ENCODE results near the gene FILIP1L. TPM values are rescaled to one million over a fixed set of nuclear protein-coding genes. Genes with fewer than 3 reads are reported as not detected.
"Not testable (repeated sequence)": the region's sequence is repeated elsewhere in the genome, so short reads cannot be mapped to it uniquely, and the experiment has no call there.

FILIP1L gene
- total RNA-seq, 1 donor from 2014 or later, result 29.2 TPM

DNA sequence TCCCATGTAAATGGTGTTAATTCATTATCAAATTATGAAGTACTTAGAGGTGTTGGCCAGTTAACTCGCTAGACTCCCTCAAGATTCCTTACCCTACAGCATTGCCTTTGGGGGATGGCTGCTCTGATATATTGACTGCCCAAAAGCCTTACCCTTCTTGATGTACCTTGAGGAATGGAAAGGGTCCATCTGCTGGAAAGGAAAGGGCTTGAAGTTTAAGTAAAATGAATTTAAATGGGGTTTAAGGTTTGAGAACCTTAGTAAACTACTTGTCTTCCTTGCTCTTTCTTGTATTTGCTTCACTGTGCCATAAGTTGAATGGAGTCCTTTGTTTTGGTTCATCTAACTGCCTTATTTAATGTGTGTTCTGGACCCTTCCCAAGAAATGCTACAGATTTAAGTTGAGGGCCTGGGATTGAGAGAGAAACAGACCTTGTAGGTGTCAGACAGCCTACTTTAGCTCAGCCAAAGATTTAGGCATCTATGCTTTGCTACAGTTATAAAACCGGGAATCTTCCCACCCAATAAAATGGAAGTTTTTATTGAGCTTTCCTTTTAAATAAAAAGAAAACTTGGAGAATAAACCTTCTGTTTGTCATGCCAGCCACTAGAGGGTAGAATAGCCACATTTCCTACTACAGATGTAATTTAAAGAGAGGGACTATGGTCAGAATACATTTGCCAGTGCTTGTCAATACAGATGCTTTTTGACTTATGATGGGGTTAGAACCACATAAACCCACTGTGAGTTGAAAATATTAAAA, 271.3 kb downstream of the FILIP1L start:
- Histone ChIP-seq H3K4me1 (ENCODE audit: control insufficient read depth in 3 of 3, insufficient read depth in 3 of 3, low read length in 3 of 3) (peaks cover 9 to 19% (median 10%) of the 10 kb centered on the region in 3 donors), H3K4me3 (ENCODE audit: low read length in 3 of 3) (no peak overlapping the region), H3K36me3 (ENCODE audit: control insufficient read depth in 3 of 3, insufficient read depth in 3 of 3, low read length in 3 of 3) (peaks cover 0 to 2% (median 0%) of the 10 kb centered on the region in 3 donors), H3K27me3 (ENCODE audit: control insufficient read depth in 3 of 3, insufficient read depth in 3 of 3, low read length in 3 of 3) (no peaks in the 10 kb centered on the region), H3K9me3 (ENCODE audit: control insufficient read depth in 3 of 3, low read length in 3 of 3) (no peaks in the 10 kb centered on the region), H3K9ac (ENCODE audit: low read depth in 1 of 3, low read length in 3 of 3) (peak overlapping the region in 1 of 3 donors; percentile 10), H3K27ac (ENCODE audit: low read depth, low read length) (peak overlapping the region; percentile 61)

DNA sequence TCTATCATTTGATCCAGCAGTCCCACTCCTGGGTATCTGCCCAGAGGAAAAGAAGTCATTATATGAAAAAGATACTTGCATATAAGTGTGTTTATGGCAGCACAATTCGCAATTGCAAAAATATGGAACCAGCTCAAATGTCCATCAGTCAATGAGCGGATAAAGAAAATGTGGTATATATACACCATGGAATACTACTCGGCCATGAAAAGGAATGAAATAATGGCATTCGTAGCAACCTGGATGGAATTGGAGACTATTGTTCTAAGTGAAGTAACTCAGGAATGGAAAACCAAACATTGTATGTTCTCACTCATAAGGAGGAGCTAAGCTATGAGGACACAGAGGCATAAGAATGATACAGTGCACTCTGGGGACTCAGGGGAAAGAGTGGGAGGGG, 272.4 kb downstream of the FILIP1L start:
- H3K27ac ChIP-seq (ENCODE audit: low read depth, low read length); H3K9me3 ChIP-seq (ENCODE audit: control insufficient read depth in 3 of 3, low read length in 3 of 3); H3K4me3 ChIP-seq (ENCODE audit: low read length in 3 of 3); H3K36me3 ChIP-seq (ENCODE audit: control insufficient read depth in 3 of 3, insufficient read depth in 3 of 3, low read length in 3 of 3); H3K9ac ChIP-seq (ENCODE audit: low read depth in 1 of 3, low read length in 3 of 3); H3K27me3 ChIP-seq (ENCODE audit: control insufficient read depth in 3 of 3, insufficient read depth in 3 of 3, low read length in 3 of 3): not testable (repeated sequence)
- H3K4me1 ChIP-seq (ENCODE audit: control insufficient read depth in 3 of 3, insufficient read depth in 3 of 3, low read length in 3 of 3), result peaks cover 8 to 18% (median 9%) of the 10 kb centered on the region in 3 donors

DNA sequence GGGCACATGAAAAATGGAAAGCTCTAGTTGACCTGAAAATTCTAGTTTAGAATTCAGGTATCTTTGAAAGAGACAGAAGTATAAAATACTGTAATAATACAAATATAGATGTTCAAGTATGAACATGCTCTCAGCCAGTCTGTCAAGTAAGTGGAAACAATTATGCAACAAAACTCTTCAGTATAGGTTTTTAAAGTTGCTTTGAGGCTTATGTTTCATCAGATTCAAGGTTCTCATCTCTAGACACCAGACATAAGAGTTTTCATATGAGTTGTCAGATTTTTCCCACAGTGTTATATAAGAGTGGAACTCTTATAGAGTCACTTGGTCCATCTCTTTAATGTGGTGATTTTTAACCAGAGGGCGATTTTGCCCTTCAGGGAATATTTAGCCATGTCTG, 274.7 kb downstream of the FILIP1L start:
- no peak overlapping the region for H3K4me3 ChIP-seq (ENCODE audit: low read length in 3 of 3)
- peaks cover 5 to 8% (median 8%) of the 10 kb centered on the region in 3 donors for H3K4me1 ChIP-seq (ENCODE audit: control insufficient read depth in 3 of 3, insufficient read depth in 3 of 3, low read length in 3 of 3)
- H3K36me3 ChIP-seq (ENCODE audit: control insufficient read depth in 3 of 3, insufficient read depth in 3 of 3, low read length in 3 of 3), result no peaks in the 10 kb centered on the region
- no peaks in the 10 kb centered on the region for H3K27me3 ChIP-seq (ENCODE audit: control insufficient read depth in 3 of 3, insufficient read depth in 3 of 3, low read length in 3 of 3)
- no peak overlapping the region for H3K9ac ChIP-seq (ENCODE audit: low read depth in 1 of 3, low read length in 3 of 3)
- no peaks in the 10 kb centered on the region for H3K9me3 ChIP-seq (ENCODE audit: control insufficient read depth in 3 of 3, low read length in 3 of 3)
- no peak overlapping the region for H3K27ac ChIP-seq (ENCODE audit: low read depth, low read length)

DNA sequence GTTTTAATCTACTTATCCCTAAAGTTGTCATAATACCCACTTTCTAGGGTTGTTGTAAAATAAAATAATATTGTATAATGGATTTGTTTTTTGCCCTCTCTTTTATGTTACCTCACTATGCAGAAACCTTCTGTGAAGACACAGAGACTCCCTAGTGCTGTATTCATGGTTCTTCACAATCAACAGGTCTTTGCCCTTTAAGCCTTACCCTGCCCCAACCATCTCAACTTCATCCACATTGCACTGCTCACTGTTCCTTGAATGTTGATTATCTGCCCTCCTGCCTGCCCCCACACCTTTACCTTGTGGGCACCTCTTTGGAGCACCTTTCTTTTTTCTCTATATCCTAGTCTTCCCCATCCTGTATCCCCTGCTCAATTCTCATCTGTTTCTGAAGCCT, 275.5 kb downstream of the FILIP1L start:
- peaks cover 3 to 6% (median 3%) of the 10 kb centered on the region in 3 donors for H3K4me1 ChIP-seq (ENCODE audit: control insufficient read depth in 3 of 3, insufficient read depth in 3 of 3, low read length in 3 of 3)
- no peak overlapping the region for H3K9ac ChIP-seq (ENCODE audit: low read depth in 1 of 3, low read length in 3 of 3)
- H3K4me3 ChIP-seq (ENCODE audit: low read length in 3 of 3), result no peak overlapping the region
- no peak overlapping the region for H3K27ac ChIP-seq (ENCODE audit: low read depth, low read length)
- H3K9me3 ChIP-seq (ENCODE audit: control insufficient read depth in 3 of 3, low read length in 3 of 3), result no peaks in the 10 kb centered on the region
- H3K27me3 ChIP-seq (ENCODE audit: control insufficient read depth in 3 of 3, insufficient read depth in 3 of 3, low read length in 3 of 3), result no peaks in the 10 kb centered on the region
- H3K36me3 ChIP-seq (ENCODE audit: control insufficient read depth in 3 of 3, insufficient read depth in 3 of 3, low read length in 3 of 3), result no peaks in the 10 kb centered on the region

DNA sequence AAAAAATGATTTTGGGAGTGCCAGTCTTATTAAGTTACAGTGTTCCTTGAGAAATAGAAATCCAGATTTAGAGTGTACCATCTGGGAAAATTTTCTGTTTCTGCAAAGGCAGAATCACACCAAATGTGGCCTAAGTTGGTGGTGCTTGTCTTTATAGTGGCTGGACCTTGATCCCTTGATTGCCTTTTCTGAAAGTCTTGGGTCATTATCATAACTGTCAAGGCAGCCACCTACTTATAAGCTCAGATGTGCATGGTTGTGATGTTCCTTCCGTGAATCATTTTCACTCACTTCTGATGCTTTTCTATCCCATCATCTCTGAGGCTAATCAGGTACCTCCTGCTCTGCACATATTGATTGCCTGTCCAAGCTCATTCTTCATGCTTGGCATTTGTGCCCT, 276.6 kb downstream of the FILIP1L start:
- no peaks in the 10 kb centered on the region for H3K9me3 ChIP-seq (ENCODE audit: control insufficient read depth in 3 of 3, low read length in 3 of 3)

DNA sequence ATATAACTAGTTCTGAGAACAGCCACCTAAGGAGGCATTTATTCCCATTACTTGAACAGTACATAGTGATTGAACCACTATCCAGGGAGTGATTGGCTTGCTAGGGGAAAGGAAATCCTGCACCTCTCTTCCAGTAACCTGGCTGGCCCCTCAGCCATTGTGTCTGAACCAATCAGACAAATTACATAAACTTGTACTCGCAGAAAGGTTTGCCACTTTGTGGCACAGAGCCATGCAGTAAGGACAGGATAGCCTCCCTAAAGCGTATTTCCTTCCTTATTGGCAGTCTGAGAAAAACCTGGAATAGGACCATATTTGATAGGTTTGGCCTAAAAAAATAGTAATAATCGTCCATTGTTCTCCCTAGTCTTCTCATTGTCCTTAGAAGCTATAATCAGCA, 277.6 kb downstream of the FILIP1L start:
- H3K27me3 ChIP-seq (ENCODE audit: control insufficient read depth in 3 of 3, insufficient read depth in 3 of 3, low read length in 3 of 3), result no peaks in the 10 kb centered on the region
- no peaks in the 10 kb centered on the region for H3K36me3 ChIP-seq (ENCODE audit: control insufficient read depth in 3 of 3, insufficient read depth in 3 of 3, low read length in 3 of 3)
- H3K4me3 ChIP-seq (ENCODE audit: low read length in 3 of 3), result no peak overlapping the region
- no peaks in the 10 kb centered on the region for H3K9me3 ChIP-seq (ENCODE audit: control insufficient read depth in 3 of 3, low read length in 3 of 3)
- no peaks in the 10 kb centered on the region for H3K4me1 ChIP-seq (ENCODE audit: control insufficient read depth in 3 of 3, insufficient read depth in 3 of 3, low read length in 3 of 3)
- H3K27ac ChIP-seq (ENCODE audit: low read depth, low read length), result no peak overlapping the region
- no peak overlapping the region for H3K9ac ChIP-seq (ENCODE audit: low read depth in 1 of 3, low read length in 3 of 3)

More for the DNA sequence above, 276.6 kb downstream of the FILIP1L start:
- Histone ChIP-seq H3K9ac (ENCODE audit: low read depth in 1 of 3, low read length in 3 of 3) (no peak overlapping the region), H3K36me3 (ENCODE audit: control insufficient read depth in 3 of 3, insufficient read depth in 3 of 3, low read length in 3 of 3) (no peaks in the 10 kb centered on the region), H3K4me1 (ENCODE audit: control insufficient read depth in 3 of 3, insufficient read depth in 3 of 3, low read length in 3 of 3) (no peaks in the 10 kb centered on the region), H3K27me3 (ENCODE audit: control insufficient read depth in 3 of 3, insufficient read depth in 3 of 3, low read length in 3 of 3) (no peaks in the 10 kb centered on the region), H3K4me3 (ENCODE audit: low read length in 3 of 3) (no peak overlapping the region), H3K27ac (ENCODE audit: low read depth, low read length) (no peak overlapping the region)

DNA sequence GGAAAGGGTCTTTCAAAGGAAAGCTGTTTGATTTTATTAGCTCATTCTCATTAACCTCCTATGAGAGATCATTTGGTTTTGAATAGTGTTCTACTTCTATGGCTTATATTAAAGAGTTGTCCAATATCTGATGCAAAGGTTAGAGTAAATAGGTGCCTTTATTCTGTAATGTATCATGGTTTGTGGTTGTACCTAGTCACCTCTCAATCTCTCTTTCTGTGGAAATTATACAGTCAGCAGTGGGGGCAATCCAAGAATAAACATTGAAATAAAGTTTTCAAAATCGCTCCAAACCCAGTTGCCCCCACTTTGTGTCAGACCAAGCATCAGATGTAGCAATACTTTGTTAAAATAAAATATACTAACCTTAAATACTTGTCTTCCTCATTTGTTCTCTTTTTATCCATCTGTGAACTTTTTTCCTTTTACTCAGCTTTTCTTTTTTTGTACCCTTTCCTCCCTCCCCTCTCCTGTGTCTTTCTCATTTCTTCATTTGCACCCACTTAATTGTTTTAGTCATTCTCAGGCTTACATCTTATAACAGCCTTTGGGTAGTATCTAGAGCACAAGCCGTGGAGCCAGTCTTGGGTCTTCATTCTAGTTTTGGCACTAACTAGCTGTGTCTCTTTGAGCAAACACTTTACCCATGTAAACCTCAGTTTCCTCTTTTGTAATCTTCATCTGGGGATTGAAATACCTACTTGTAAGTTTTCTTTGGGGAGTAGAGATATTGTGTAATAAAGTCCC, 279.9 kb downstream of the FILIP1L start:
- Histone ChIP-seq H3K27me3 (ENCODE audit: control insufficient read depth in 3 of 3, insufficient read depth in 3 of 3, low read length in 3 of 3) (no peaks in the 10 kb centered on the region), H3K4me1 (ENCODE audit: control insufficient read depth in 3 of 3, insufficient read depth in 3 of 3, low read length in 3 of 3) (no peaks in the 10 kb centered on the region), H3K36me3 (ENCODE audit: control insufficient read depth in 3 of 3, insufficient read depth in 3 of 3, low read length in 3 of 3) (peaks cover 5 to 12% (median 10%) of the 10 kb centered on the region in 3 donors), H3K9me3 (ENCODE audit: control insufficient read depth in 3 of 3, low read length in 3 of 3) (no peaks in the 10 kb centered on the region), H3K4me3 (ENCODE audit: low read length in 3 of 3) (no peak overlapping the region), H3K9ac (ENCODE audit: low read depth in 1 of 3, low read length in 3 of 3) (no peak overlapping the region), H3K27ac (ENCODE audit: low read depth, low read length) (no peak overlapping the region)

DNA sequence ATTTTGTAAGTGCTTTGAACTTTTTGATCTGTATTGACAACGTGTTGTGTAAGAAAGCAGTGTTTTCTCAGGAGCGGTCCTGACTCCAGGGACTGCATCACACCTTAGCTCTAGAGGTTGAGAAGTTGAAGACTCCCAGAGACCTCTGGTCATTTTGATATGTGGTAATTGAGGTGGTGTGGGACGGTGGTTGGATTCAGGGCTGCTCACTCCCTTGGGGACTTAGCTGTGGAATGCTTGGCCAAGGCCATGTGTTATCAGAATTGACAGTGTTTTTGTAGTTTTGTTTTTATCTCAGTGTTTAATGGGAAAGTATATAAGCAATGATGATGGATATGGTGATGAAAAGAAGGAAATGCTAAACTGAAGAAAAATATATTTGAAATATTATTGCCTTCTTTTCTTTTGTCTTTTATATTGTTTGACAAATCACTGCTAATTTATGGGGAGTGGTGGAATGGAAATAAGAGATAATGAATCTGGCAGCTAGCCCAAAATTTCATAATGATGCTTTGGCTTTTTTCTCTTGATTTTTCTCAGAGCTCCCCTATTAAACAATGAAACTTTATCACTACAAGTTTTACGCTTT, 280.6 kb downstream of the FILIP1L start:
- H3K27ac ChIP-seq (ENCODE audit: low read depth, low read length), result no peak overlapping the region
- H3K9me3 ChIP-seq (ENCODE audit: control insufficient read depth in 3 of 3, low read length in 3 of 3), result no peaks in the 10 kb centered on the region
- no peaks in the 10 kb centered on the region for H3K4me1 ChIP-seq (ENCODE audit: control insufficient read depth in 3 of 3, insufficient read depth in 3 of 3, low read length in 3 of 3)
- no peak overlapping the region for H3K9ac ChIP-seq (ENCODE audit: low read depth in 1 of 3, low read length in 3 of 3)
- H3K36me3 ChIP-seq (ENCODE audit: control insufficient read depth in 3 of 3, insufficient read depth in 3 of 3, low read length in 3 of 3), result peaks cover 7 to 16% (median 11%) of the 10 kb centered on the region in 3 donors
- no peak overlapping the region for H3K4me3 ChIP-seq (ENCODE audit: low read length in 3 of 3)
- no peaks in the 10 kb centered on the region for H3K27me3 ChIP-seq (ENCODE audit: control insufficient read depth in 3 of 3, insufficient read depth in 3 of 3, low read length in 3 of 3)

DNA sequence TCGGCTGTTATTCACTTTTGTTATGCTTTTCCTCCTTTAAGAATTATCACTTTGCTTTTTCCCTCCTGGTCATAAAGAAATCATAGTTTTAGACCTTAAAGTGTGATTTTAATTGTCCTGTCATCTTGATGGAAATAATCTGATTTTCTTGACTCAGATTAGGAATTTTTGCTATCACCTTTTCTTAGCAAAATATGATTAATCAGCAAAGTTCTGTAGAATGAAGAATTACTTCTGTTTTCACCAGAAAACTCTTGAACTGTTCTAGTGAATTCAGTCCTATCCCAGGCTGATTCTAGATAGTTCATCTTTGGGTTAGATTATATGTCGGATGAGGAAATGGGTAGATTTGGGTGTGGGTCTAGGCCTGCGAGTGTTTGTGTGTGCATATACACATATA, 284.5 kb downstream of the FILIP1L start:
- Histone ChIP-seq H3K36me3 (ENCODE audit: control insufficient read depth in 3 of 3, insufficient read depth in 3 of 3, low read length in 3 of 3) (peaks cover 8 to 16% (median 11%) of the 10 kb centered on the region in 3 donors), H3K9ac (ENCODE audit: low read depth in 1 of 3, low read length in 3 of 3) (no peak overlapping the region), H3K4me1 (ENCODE audit: control insufficient read depth in 3 of 3, insufficient read depth in 3 of 3, low read length in 3 of 3) (no peaks in the 10 kb centered on the region), H3K9me3 (ENCODE audit: control insufficient read depth in 3 of 3, low read length in 3 of 3) (no peaks in the 10 kb centered on the region), H3K27ac (ENCODE audit: low read depth, low read length) (no peak overlapping the region), H3K4me3 (ENCODE audit: low read length in 3 of 3) (no peak overlapping the region), H3K27me3 (ENCODE audit: control insufficient read depth in 3 of 3, insufficient read depth in 3 of 3, low read length in 3 of 3) (no peaks in the 10 kb centered on the region)

All from skeletal muscle tissue (tissue), 4 donors.